Panc1 (cell line): ENCODE results near the gene TPP1. TPM values are rescaled to one million over a fixed set of nuclear protein-coding genes. Genes with fewer than 3 reads are reported as not detected.

Experiments
- ATAC-seq: fragments of 200-7000 bp; cut with Tn5 transposase; 2 replicates; pipeline ENCODE4 v1.9.1; 2020; ENCODE audit warnings: mild to moderate bottlenecking, moderate library complexity
- BruUV-seq: library from RNA; stranded (reverse); fragments of 400-500 nt; replicated peaks from 2 replicates; lab custom pipeline; 2021; lab: Mats Ljungman, UMichigan
- CTCF ChIA-PET: fragments of 300-600 bp; sonication (Branson Sonifier 250); formaldehyde crosslinking; loops from one replicate; lab custom pipeline; 2022; ENCODE audit warnings: antibody characterized with exemption; lab: Charles Lee
- POLR2A ChIA-PET: fragments of 300-600 bp; sonication (Branson Sonifier 250); formaldehyde crosslinking; loops from one replicate; lab custom pipeline; 2022; ENCODE audit warnings: antibody characterized with exemption; lab: Charles Lee
- DNase-seq: peaks from one replicate; pipeline ENCODE4 v3.0.0-alpha.2; 2010; ENCODE audit warnings: low read depth, low spot score
- H3K27ac ChIP-seq: 2 replicates; pipeline ENCODE4 v1.5.1; 2011; ENCODE audit warnings: mild to moderate bottlenecking, low read length, inconsistent platforms
- H3K27me3 ChIP-seq: fragments of 200-500 bp; sonication (Bioruptor generic); 2 replicates; pipeline ENCODE4 v1.6.0; 2014; ENCODE audit warnings: low read length, inconsistent platforms; ENCODE audit not compliant: control insufficient read depth, insufficient read depth
- H3K36me3 ChIP-seq: fragments of 200-500 bp; sonication (Bioruptor generic); 2 replicates; pipeline ENCODE4 v1.5.1; 2014; ENCODE audit warnings: inconsistent platforms, mild to moderate bottlenecking, low read length, moderate library complexity; ENCODE audit not compliant: control insufficient read depth, insufficient read depth
- H3K4me1 ChIP-seq: 2 replicates; pipeline ENCODE4 v1.5.1; 2011; ENCODE audit warnings: inconsistent platforms, mild to moderate bottlenecking, low read length, moderate library complexity; ENCODE audit not compliant: control insufficient read depth, insufficient read depth
- H3K4me3 ChIP-seq, 2 experiments: 2 replicates each; pipeline ENCODE4 v1.5.1; 2011 to 2012; ENCODE audit warnings: low read depth in 2 of 2, low read length in 2 of 2, mild to moderate bottlenecking in 2 of 2, inconsistent platforms in 1 of 2, moderate library complexity in 1 of 2
- H3K9me3 ChIP-seq: fragments of 200-500 bp; sonication (Bioruptor generic); 2 replicates; pipeline ENCODE4 v1.5.1; 2014; ENCODE audit warnings: low read depth, mild to moderate bottlenecking, inconsistent platforms, low read length, moderate library complexity; ENCODE audit not compliant: control insufficient read depth, insufficient read depth
- CTCF ChIP-seq: fragments of 450-650 bp; IDR thresholded peaks from 2 replicates; pipeline ENCODE4 v1.5.1; 2017; ENCODE audit warnings: mild to moderate bottlenecking
- POLR2AphosphoS5 ChIP-seq: IDR thresholded peaks from 2 replicates; pipeline ENCODE4 v1.6.1; 2012; ENCODE audit warnings: mild to moderate bottlenecking, low read depth, low read length, moderate library complexity
- SIN3A ChIP-seq: IDR thresholded peaks from 2 replicates; pipeline ENCODE4 v1.6.1; 2012; ENCODE audit warnings: low read depth, mild to moderate bottlenecking, low read length, moderate library complexity, borderline replicate concordance; ENCODE audit not compliant: insufficient read depth
- TCF7L2 ChIP-seq: IDR thresholded peaks from 2 replicates; pipeline ENCODE4 v1.6.1; 2011; ENCODE audit warnings: mild to moderate bottlenecking, low read depth, low read length, inconsistent platforms
- in situ Hi-C: cut with HindIII; loops from 2 replicates; pipeline ENCODE4 v1.10.0; 2016; ENCODE audit warnings: low sequenced_read_pairs, low pct_unique_long_range_greater_than_20kb
- intact Hi-C: fragments of 100-400 bp; cut with micrococcal nuclease; formaldehyde crosslinking; loops from one replicate; pipeline ENCODE4 v1.10.0; 2022; ENCODE audit not compliant: unreplicated experiment
- total RNA-seq: library from RNA; stranded (reverse); gene quantifications from one replicate; pipeline ENCODE4 v1.2.1, GENCODE V29; 2021; ENCODE audit not compliant: unreplicated experiment
- TF ChIP-seq, protein P1 (sequence below), 2 experiments: IDR thresholded peaks; 2 replicates each; pipeline ENCODE4 v1.6.1; 2011 to 2012; ENCODE audit warnings: low read depth in 2 of 2, control low read depth in 1 of 2, low read length in 1 of 2, mild to moderate bottlenecking in 1 of 2, moderate library complexity in 1 of 2; ENCODE audit not compliant: insufficient read depth in 1 of 2

The TPP1 gene
- total RNA-seq, 1 experiment from 2014 or later, result 200 TPM

GRCh38 chr11:6567371-6567745 is 51.9 kb downstream of the TPP1 start:
- Histone ChIP-seq H3K4me3 (no peak overlapping the region), H3K4me1 (no peaks in the 10 kb centered on the region), H3K27ac (no peak overlapping the region), H3K27me3 (no peaks in the 10 kb centered on the region), H3K36me3 (no peaks in the 10 kb centered on the region), H3K9me3 (no peaks in the 10 kb centered on the region)
- in situ Hi-C loops, result no loop called here
- intact Hi-C loops, result loop anchor here (10.0 kb wide), 1 partner anchor 727 kb away; no protein-coding TSS in a partner anchor
- ChIA-PET POLR2A (no interaction called here), CTCF (no interaction called here)
- TF ChIP-seq POLR2AphosphoS5, result no peak
- TF ChIP-seq, protein P1, sequence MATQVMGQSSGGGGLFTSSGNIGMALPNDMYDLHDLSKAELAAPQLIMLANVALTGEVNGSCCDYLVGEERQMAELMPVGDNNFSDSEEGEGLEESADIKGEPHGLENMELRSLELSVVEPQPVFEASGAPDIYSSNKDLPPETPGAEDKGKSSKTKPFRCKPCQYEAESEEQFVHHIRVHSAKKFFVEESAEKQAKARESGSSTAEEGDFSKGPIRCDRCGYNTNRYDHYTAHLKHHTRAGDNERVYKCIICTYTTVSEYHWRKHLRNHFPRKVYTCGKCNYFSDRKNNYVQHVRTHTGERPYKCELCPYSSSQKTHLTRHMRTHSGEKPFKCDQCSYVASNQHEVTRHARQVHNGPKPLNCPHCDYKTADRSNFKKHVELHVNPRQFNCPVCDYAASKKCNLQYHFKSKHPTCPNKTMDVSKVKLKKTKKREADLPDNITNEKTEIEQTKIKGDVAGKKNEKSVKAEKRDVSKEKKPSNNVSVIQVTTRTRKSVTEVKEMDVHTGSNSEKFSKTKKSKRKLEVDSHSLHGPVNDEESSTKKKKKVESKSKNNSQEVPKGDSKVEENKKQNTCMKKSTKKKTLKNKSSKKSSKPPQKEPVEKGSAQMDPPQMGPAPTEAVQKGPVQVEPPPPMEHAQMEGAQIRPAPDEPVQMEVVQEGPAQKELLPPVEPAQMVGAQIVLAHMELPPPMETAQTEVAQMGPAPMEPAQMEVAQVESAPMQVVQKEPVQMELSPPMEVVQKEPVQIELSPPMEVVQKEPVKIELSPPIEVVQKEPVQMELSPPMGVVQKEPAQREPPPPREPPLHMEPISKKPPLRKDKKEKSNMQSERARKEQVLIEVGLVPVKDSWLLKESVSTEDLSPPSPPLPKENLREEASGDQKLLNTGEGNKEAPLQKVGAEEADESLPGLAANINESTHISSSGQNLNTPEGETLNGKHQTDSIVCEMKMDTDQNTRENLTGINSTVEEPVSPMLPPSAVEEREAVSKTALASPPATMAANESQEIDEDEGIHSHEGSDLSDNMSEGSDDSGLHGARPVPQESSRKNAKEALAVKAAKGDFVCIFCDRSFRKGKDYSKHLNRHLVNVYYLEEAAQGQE (IDR thresholded peaks at IDR 0.05; ENCODE audit: insufficient read depth in 1 of 2, low read depth in 2 of 2, low read length in 1 of 2), result no peak
- TF ChIP-seq TCF7L2, result no peak
- no peak for TF ChIP-seq SIN3A
- TF ChIP-seq CTCF, result no peak
- ATAC-seq (no peak), DNase-seq (no peak)
- no TSS peak for BruUV-seq

- Histone ChIP-seq H3K9me3 (no peaks in the 10 kb centered on the region), H3K36me3 (no peaks in the 10 kb centered on the region), H3K4me3 (no peak overlapping the region), H3K27ac (no peak overlapping the region), H3K4me1 (no peaks in the 10 kb centered on the region), H3K27me3 (no peaks in the 10 kb centered on the region)
- ATAC-seq, result 0 out of 2 replicates have a peak, but pooled peaks have one; percentile 9
- TF ChIP-seq, protein P1 (IDR thresholded peaks at IDR 0.05; ENCODE audit: insufficient read depth in 1 of 2, low read depth in 2 of 2, low read length in 1 of 2), result no peak
- TF ChIP-seq SIN3A (no peak), TCF7L2 (no peak), CTCF (no peak), POLR2AphosphoS5 (no peak)
- BruUV-seq, result no TSS peak
- POLR2A ChIA-PET, result no interaction called here
- in situ Hi-C loops, result no loop called here
- CTCF ChIA-PET, result no interaction called here
- DNase-seq, result no peak
- intact Hi-C loops, result loop anchor here (10.0 kb wide), 1 partner anchor 728 kb away; no protein-coding TSS in a partner anchor
Measured at GRCh38 chr11:6566704-6567370, 52.4 kb downstream of the TPP1 start.
